HL-60 (cell line): ENCODE results near the gene NCOA3.

ENCODE experiments used
- DNase-seq, 2 experiments: peaks; one replicate each; pipeline ENCODE4 v3.0.0-alpha.2; 2010 to 2020; ENCODE audit warnings: low read depth in 1 of 2, low spot score in 1 of 2
- H3K27ac ChIP-seq: fragments of 250-450 bp; sonication (Bioruptor Pico); replicated peaks from 2 replicates; pipeline ENCODE4 v1.5.1; 2020; ENCODE audit warnings: mild to moderate bottlenecking, moderate library complexity
- H3K27me3 ChIP-seq: fragments of 250-450 bp; sonication (Bioruptor Pico); 2 replicates; pipeline ENCODE4 v1.5.1; 2021; ENCODE audit warnings: mild to moderate bottlenecking, moderate library complexity; ENCODE audit not compliant: insufficient read depth, poor library complexity, severe bottlenecking
- H3K4me3 ChIP-seq: replicated peaks from 2 replicates; pipeline ENCODE4 v1.5.1; 2011; ENCODE audit warnings: mild to moderate bottlenecking, control low read depth, low read length; ENCODE audit not compliant: insufficient read depth
- CTCF ChIP-seq: IDR thresholded peaks from one replicate; pipeline ENCODE4 v1.5.1; 2011; ENCODE audit warnings: low read length, control low read depth, inconsistent platforms; ENCODE audit not compliant: insufficient read depth
- GABPA ChIP-seq: IDR thresholded peaks from 2 replicates; pipeline ENCODE4 v1.6.1; 2012; ENCODE audit warnings: low read depth
- POLR2AphosphoS5 ChIP-seq: IDR thresholded peaks from 2 replicates; pipeline ENCODE4 v1.6.1; 2012; ENCODE audit warnings: low read depth
- REST ChIP-seq: IDR thresholded peaks from 2 replicates; pipeline ENCODE4 v1.6.1; 2012; ENCODE audit warnings: low read depth; ENCODE audit not compliant: insufficient replicate concordance
- SPI1 ChIP-seq: IDR thresholded peaks from 2 replicates; pipeline ENCODE4 v1.6.1; 2012; ENCODE audit warnings: low read depth, mild to moderate bottlenecking, borderline replicate concordance

The NCOA3 gene

GRCh38 chr20:47557218-47557617, 55.5 kb downstream of the NCOA3 start:
- Histone ChIP-seq H3K4me3 (no peak overlapping the region), H3K27me3 (no peaks in the 10 kb centered on the region), H3K27ac (no peak overlapping the region)
- no peak for DNase-seq
- TF ChIP-seq GABPA (no peak), SPI1 (no peak), POLR2AphosphoS5 (no peak), CTCF (no peak), REST (no peak)

- Histone ChIP-seq H3K27me3 (no peaks in the 10 kb centered on the region), H3K4me3 (no peak overlapping the region), H3K27ac (no peak overlapping the region)
- no peak for DNase-seq
- TF ChIP-seq POLR2AphosphoS5 (no peak), GABPA (no peak), SPI1 (no peak)
These were observed 56.1 kb downstream of the NCOA3 start for GRCh38 chr20:47557791-47558190.

- H3K27ac ChIP-seq: no peak overlapping the region
- DNase-seq: no peak
- no peak overlapping the region for H3K4me3 ChIP-seq
- H3K27me3 ChIP-seq: no peaks in the 10 kb centered on the region
- TF ChIP-seq POLR2AphosphoS5: no peak
- no peak for TF ChIP-seq CTCF
- no peak for TF ChIP-seq REST
- TF ChIP-seq SPI1: no peak
- TF ChIP-seq GABPA: no peak
These were observed 56.8 kb downstream of the NCOA3 start for GRCh38 chr20:47558295-47559066.

- TF ChIP-seq REST (no peak), GABPA (no peak), SPI1 (no peak), POLR2AphosphoS5 (no peak), CTCF (no peak)
- Histone ChIP-seq H3K27me3 (no peaks in the 10 kb centered on the region), H3K4me3 (no peak overlapping the region), H3K27ac (no peak overlapping the region)
- no peak for DNase-seq
These were observed 57.5 kb downstream of the NCOA3 start for GRCh38 chr20:47559141-47559540.
